ENCODE measurements around the gene DNAJC3. TPM values are rescaled to one million over a fixed set of nuclear protein-coding genes. Genes with fewer than 3 reads are reported as not detected.

Gene DNAJC3
- polyA plus RNA-seq, 1 of the 3 experiments (the other 2 are of a cell fraction), result 5.8 TPM

DNA sequence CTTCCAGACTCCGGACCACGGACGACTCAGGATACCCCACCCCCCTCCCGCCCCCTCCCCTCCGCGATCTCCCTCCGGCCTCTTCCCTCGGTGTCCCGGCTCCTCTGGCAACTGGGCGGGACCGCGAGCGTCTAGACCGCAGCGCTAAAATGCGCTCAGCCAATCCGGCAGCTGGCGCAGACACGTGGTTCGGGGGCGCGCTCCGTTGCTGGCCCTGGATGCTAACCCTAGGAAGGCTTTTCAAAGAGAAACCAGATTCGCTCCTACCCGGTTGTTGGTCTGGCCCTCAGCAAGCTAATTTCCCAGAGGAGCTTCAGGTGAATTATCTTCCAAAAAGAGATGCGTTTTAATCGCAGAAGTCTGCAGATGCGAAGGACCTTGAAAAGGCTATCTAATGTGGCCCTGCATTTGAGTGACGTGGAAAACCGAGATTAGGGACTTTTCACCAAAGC, 32.3 kb upstream of the DNAJC3 start, which contains the start of gene DZIP1 (continued):
- peak; percentile 88 for TF ChIP-seq USF1 (IDR thresholded peaks at IDR 0.05; ENCODE audit: borderline replicate concordance, low read depth)
- TF ChIP-seq POLR2AphosphoS5 (IDR thresholded peaks at IDR 0.05; ENCODE audit: low read depth, low read length), result peak; percentile 58; the same call in 1 of the 2 replicates
- no peak for TF ChIP-seq FOSL2 (IDR thresholded peaks at IDR 0.05; ENCODE audit: borderline replicate concordance, low read depth)
- TF ChIP-seq MXI1 (IDR thresholded peaks at IDR 0.05; ENCODE audit: low read depth, low read length), result peak; percentile 90
- TF ChIP-seq, protein P1, sequence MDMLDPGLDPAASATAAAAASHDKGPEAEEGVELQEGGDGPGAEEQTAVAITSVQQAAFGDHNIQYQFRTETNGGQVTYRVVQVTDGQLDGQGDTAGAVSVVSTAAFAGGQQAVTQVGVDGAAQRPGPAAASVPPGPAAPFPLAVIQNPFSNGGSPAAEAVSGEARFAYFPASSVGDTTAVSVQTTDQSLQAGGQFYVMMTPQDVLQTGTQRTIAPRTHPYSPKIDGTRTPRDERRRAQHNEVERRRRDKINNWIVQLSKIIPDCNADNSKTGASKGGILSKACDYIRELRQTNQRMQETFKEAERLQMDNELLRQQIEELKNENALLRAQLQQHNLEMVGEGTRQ (IDR thresholded peaks at IDR 0.05; ENCODE audit: borderline replicate concordance, low read depth, low read length), result peak; percentile 68; the same call in 1 of the 2 replicates

DNA sequence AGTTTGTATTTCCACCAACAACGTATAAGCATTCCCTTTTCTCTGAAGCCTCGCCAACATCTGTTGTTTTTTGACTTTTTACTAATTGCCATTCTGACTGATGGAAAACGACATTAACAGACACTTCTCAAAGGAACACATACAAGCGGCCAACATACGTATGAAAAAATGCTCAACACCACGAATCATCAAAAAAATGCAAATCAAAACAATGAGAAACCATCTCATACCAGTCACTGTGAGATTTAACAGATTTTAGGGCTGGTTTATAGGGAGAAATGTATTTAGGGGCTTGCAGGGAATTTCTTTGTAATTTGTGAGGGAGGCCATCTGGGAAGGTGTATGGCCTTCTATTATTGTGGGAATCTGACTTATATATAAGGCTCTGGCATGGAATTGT, 29.6 kb upstream of the DNAJC3 start:
- H3K79me2 ChIP-seq (ENCODE audit: insufficient read depth), result peaks cover 17% of the 10 kb centered on the region
- no peak overlapping the region for H3K9ac ChIP-seq
- POLR2A ChIA-PET, result no interaction called here
- H4K20me1 ChIP-seq (ENCODE audit: insufficient read depth), result no peaks in the 10 kb centered on the region; the same call in 1 of the 2 replicates
- TF ChIP-seq RCOR1 (IDR thresholded peaks at IDR 0.05; ENCODE audit: low read length), result no peak
- TF ChIP-seq RXRA (IDR thresholded peaks at IDR 0.05; ENCODE audit: borderline replicate concordance, low read depth), result no peak
- no peak for TF ChIP-seq ELF1 (IDR thresholded peaks at IDR 0.05)
- no peak for TF ChIP-seq GATA2 (CRISPR knock-in tag; IDR thresholded peaks at IDR 0.05)
- TF ChIP-seq POLR2AphosphoS5 (IDR thresholded peaks at IDR 0.05; ENCODE audit: low read depth, low read length), result no peak
- TF ChIP-seq FOXJ3 (CRISPR knock-in tag; IDR thresholded peaks at IDR 0.05), result no peak
- TF ChIP-seq TCF12 (IDR thresholded peaks at IDR 0.05), result no peak
- TF ChIP-seq FOSL2 (IDR thresholded peaks at IDR 0.05; ENCODE audit: borderline replicate concordance, low read depth), result no peak
- no peak for TF ChIP-seq YY1 (IDR thresholded peaks at IDR 0.05; ENCODE audit: low read depth)
- no peak for TF ChIP-seq NFIC (IDR thresholded peaks at IDR 0.05; ENCODE audit: borderline replicate concordance)
- TF ChIP-seq EZH2phosphoT487 (IDR thresholded peaks at IDR 0.05; ENCODE audit: borderline replicate concordance, low read depth), result no peak
- no peak for TF ChIP-seq USF1 (IDR thresholded peaks at IDR 0.05; ENCODE audit: borderline replicate concordance, low read depth)
- TF ChIP-seq SMC3 (IDR thresholded peaks at IDR 0.05; ENCODE audit: low read depth, low read length), result no peak
- TF ChIP-seq, protein P1 (IDR thresholded peaks at IDR 0.05; ENCODE audit: borderline replicate concordance, low read depth, low read length), result no peak
- no peak for TF ChIP-seq FOXM1 (IDR thresholded peaks at IDR 0.05; ENCODE audit: low read depth)
- no peak for TF ChIP-seq CHD2 (IDR thresholded peaks at IDR 0.05; ENCODE audit: low read length, partially characterized antibody)
- no peak for TF ChIP-seq SIN3A (IDR thresholded peaks at IDR 0.05; ENCODE audit: borderline replicate concordance, low read depth, low read length)
- no peak for TF ChIP-seq CTCF (IDR thresholded peaks at IDR 0.05)
- TF ChIP-seq REST (IDR thresholded peaks at IDR 0.05; ENCODE audit: low read depth, low read length), result no peak
- TF ChIP-seq RAD21 (IDR thresholded peaks at IDR 0.05; ENCODE audit: low read length), result no peak
- H3F3A ChIP-seq (replicated peaks; ENCODE audit: insufficient read depth), result peaks cover 11% of the 10 kb centered on the region
- H3K27ac ChIP-seq (ENCODE audit: low read depth in 2 of 2, low read length in 1 of 2), result no peak overlapping the region
- H3K9me3 ChIP-seq, result no peaks in the 10 kb centered on the region; the same call in 1 of the 2 replicates
- H3K36me3 ChIP-seq (replicated peaks in 1 of 2; ENCODE audit: control insufficient read depth in 1 of 2, insufficient read depth in 2 of 2, low read length in 1 of 2), result no peaks in the 10 kb centered on the region
- H3K27me3 ChIP-seq (ENCODE audit: insufficient read depth), result no peaks in the 10 kb centered on the region
- H3K4me1 ChIP-seq (ENCODE audit: control insufficient read depth in 1 of 2, insufficient read depth in 2 of 2, low read depth in 1 of 2, low read length in 1 of 2), result peaks cover 0 to 11% of the 10 kb centered on the region in 2 experiments; a peak in 2 of 4 replicates
- no peak overlapping the region for H3K4me2 ChIP-seq
- no peak overlapping the region for H3K4me3 ChIP-seq (ENCODE audit: low read depth in 2 of 2, low read length in 1 of 2)
- 85% methylated on average over 6 of the region's 6 CpGs for WGBS (ENCODE audit: low lambda C conversion rate)
- no peak overlapping the region for H2AFZ ChIP-seq (ENCODE audit: low read depth)
- H3K9me2 ChIP-seq, result no peaks in the 10 kb centered on the region
- no peak for DNase-seq
- CTCF ChIA-PET, result interaction anchor here (1.3 to 1.9 kb wide), 2 partner anchors 23 to 187 kb away, joined by 5 to 6 read pairs; no protein-coding TSS in a partner anchor
